ENCODE data around the gene CNTNAP2. TPM values are rescaled to one million over a fixed set of nuclear protein-coding genes. Genes with fewer than 3 reads are reported as not detected.

The CNTNAP2 gene
- total and polyA plus RNA-seq, 9 of the 15 experiments (the other 6 are each of a cell fraction or from before 2014, with no cell fraction given): 0.04 to 0.62 (median 0.09) TPM; not detected in 4

DNA sequence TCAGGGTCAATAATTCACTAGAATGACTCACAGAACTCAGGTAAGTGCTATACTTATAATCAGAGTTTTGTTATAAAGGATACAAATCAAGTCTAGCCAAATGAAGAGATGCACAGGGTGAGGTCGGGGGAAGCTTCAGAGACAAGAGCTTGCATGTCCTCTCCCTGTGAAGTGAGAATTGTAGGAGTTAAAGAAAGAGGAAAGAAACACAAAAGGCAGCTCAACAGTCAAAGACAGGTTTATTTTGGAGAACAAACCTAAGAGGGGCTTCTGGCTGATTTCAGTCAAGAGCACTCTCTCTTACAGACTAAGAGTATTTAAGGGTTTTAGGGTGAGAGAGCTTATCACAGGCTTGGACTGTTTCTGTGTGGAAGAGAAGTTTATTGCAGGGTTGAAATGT is 1873.5 kb downstream of the CNTNAP2 start:
- ChIA-PET POLR2A (no interaction called here), CTCF (ENCODE audit: low intra/inter-chr PET ratio) (no interaction called here)
- WGBS (ENCODE audit: insufficient coverage, low coverage, missing lambda C conversion rate): 0% methylated on average over 1 of the region's 1 CpG
- no TSS peak for BruUV-seq (replicated peaks)
- intact Hi-C loops (cut with micrococcal nuclease): no loop called here
- H3K9me3 ChIP-seq (replicated peaks; ENCODE audit: control insufficient read depth, insufficient read depth, low read depth, low read length): peaks cover 5% of the 10 kb centered on the region
- no peaks in the 10 kb centered on the region for H4K20me1 ChIP-seq (replicated peaks; ENCODE audit: control insufficient read depth, insufficient read depth, low read length)
- no peaks in the 10 kb centered on the region for H3K9me1 ChIP-seq (ENCODE audit: control insufficient read depth, insufficient read depth, low read length)
- H3K27ac ChIP-seq (ENCODE audit: extremely low read depth, low read depth, low read length): no peak overlapping the region
- no peak overlapping the region for H3K4me3 ChIP-seq
- no peaks in the 10 kb centered on the region for H3K4me1 ChIP-seq (replicated peaks in 1 of 2; ENCODE audit: control insufficient read depth in 2 of 2, insufficient read depth in 2 of 2, low read length in 2 of 2)
- no peak overlapping the region for H2AFZ ChIP-seq (ENCODE audit: low read depth, low read length)
- no peak overlapping the region for H3K9ac ChIP-seq (ENCODE audit: insufficient read depth in 1 of 2, low read depth in 2 of 2, low read length in 2 of 2)
- no peaks in the 10 kb centered on the region for H3K27me3 ChIP-seq (ENCODE audit: control insufficient read depth in 2 of 2, insufficient read depth in 2 of 2, low read length in 2 of 2)
- H3K4me2 ChIP-seq (ENCODE audit: insufficient read depth, low read length): no peak overlapping the region
- H3K36me3 ChIP-seq (ENCODE audit: control insufficient read depth, insufficient read depth, low read length): no peaks in the 10 kb centered on the region
- DNase-seq (ENCODE audit: extremely low read depth in 1 of 4, low spot score in 3 of 4) (no peak), FAIRE-seq (no peak), ATAC-seq (no peak)
- in situ Hi-C loops (cut with MboI): no loop called here
- no peaks in the 10 kb centered on the region for H3K79me2 ChIP-seq (ENCODE audit: control insufficient read depth, insufficient read depth, low read length)
- TF ChIP-seq ZNF146 (CRISPR knock-in tag; IDR thresholded peaks at IDR 0.05; ENCODE audit: unreplicated experiment): no peak
- TF ChIP-seq SAFB (IDR thresholded peaks at IDR 0.05; ENCODE audit: borderline replicate concordance, low read depth, low read length): no peak
- TF ChIP-seq HSF4 (CRISPR knock-in tag; IDR thresholded peaks at IDR 0.05; ENCODE audit: borderline replicate concordance): no peak
- TF ChIP-seq, protein P1, sequence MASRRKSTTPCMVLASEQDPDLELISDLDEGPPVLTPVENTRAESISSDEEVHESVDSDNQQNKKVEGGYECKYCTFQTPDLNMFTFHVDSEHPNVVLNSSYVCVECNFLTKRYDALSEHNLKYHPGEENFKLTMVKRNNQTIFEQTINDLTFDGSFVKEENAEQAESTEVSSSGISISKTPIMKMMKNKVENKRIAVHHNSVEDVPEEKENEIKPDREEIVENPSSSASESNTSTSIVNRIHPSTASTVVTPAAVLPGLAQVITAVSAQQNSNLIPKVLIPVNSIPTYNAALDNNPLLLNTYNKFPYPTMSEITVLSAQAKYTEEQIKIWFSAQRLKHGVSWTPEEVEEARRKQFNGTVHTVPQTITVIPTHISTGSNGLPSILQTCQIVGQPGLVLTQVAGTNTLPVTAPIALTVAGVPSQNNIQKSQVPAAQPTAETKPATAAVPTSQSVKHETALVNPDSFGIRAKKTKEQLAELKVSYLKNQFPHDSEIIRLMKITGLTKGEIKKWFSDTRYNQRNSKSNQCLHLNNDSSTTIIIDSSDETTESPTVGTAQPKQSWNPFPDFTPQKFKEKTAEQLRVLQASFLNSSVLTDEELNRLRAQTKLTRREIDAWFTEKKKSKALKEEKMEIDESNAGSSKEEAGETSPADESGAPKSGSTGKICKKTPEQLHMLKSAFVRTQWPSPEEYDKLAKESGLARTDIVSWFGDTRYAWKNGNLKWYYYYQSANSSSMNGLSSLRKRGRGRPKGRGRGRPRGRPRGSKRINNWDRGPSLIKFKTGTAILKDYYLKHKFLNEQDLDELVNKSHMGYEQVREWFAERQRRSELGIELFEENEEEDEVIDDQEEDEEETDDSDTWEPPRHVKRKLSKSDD (conservative IDR thresholded peaks at IDR 0.05; ENCODE audit: low read length): no peak
- no peak for TF ChIP-seq RNF2 (IDR thresholded peaks at IDR 0.05)
- TF ChIP-seq ZNF140 (CRISPR knock-in tag; IDR thresholded peaks at IDR 0.05): no peak
- TF ChIP-seq, protein P2, sequence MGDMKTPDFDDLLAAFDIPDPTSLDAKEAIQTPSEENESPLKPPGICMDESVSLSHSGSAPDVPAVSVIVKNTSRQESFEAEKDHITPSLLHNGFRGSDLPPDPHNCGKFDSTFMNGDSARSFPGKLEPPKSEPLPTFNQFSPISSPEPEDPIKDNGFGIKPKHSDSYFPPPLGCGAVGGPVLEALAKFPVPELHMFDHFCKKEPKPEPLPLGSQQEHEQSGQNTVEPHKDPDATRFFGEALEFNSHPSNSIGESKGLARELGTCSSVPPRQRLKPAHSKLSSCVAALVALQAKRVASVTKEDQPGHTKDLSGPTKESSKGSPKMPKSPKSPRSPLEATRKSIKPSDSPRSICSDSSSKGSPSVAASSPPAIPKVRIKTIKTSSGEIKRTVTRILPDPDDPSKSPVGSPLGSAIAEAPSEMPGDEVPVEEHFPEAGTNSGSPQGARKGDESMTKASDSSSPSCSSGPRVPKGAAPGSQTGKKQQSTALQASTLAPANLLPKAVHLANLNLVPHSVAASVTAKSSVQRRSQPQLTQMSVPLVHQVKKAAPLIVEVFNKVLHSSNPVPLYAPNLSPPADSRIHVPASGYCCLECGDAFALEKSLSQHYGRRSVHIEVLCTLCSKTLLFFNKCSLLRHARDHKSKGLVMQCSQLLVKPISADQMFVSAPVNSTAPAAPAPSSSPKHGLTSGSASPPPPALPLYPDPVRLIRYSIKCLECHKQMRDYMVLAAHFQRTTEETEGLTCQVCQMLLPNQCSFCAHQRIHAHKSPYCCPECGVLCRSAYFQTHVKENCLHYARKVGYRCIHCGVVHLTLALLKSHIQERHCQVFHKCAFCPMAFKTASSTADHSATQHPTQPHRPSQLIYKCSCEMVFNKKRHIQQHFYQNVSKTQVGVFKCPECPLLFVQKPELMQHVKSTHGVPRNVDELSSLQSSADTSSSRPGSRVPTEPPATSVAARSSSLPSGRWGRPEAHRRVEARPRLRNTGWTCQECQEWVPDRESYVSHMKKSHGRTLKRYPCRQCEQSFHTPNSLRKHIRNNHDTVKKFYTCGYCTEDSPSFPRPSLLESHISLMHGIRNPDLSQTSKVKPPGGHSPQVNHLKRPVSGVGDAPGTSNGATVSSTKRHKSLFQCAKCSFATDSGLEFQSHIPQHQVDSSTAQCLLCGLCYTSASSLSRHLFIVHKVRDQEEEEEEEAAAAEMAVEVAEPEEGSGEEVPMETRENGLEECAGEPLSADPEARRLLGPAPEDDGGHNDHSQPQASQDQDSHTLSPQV (IDR thresholded peaks at IDR 0.05): no peak
- TF ChIP-seq, protein P3, sequence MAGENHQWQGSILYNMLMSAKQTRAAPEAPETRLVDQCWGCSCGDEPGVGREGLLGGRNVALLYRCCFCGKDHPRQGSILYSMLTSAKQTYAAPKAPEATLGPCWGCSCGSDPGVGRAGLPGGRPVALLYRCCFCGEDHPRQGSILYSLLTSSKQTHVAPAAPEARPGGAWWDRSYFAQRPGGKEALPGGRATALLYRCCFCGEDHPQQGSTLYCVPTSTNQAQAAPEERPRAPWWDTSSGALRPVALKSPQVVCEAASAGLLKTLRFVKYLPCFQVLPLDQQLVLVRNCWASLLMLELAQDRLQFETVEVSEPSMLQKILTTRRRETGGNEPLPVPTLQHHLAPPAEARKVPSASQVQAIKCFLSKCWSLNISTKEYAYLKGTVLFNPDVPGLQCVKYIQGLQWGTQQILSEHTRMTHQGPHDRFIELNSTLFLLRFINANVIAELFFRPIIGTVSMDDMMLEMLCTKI (IDR thresholded peaks at IDR 0.05; ENCODE audit: partially characterized antibody): no peak
- no peak for TF ChIP-seq TCF7 (IDR thresholded peaks at IDR 0.05; ENCODE audit: borderline replicate concordance)
- no peak for TF ChIP-seq L3MBTL2 (IDR thresholded peaks at IDR 0.05)
- no peak for TF ChIP-seq ZKSCAN3 (CRISPR knock-in tag; IDR thresholded peaks at IDR 0.05)
- TF ChIP-seq BMI1 (IDR thresholded peaks at IDR 0.05; ENCODE audit: low read length): no peak
- TF ChIP-seq, protein P4, sequence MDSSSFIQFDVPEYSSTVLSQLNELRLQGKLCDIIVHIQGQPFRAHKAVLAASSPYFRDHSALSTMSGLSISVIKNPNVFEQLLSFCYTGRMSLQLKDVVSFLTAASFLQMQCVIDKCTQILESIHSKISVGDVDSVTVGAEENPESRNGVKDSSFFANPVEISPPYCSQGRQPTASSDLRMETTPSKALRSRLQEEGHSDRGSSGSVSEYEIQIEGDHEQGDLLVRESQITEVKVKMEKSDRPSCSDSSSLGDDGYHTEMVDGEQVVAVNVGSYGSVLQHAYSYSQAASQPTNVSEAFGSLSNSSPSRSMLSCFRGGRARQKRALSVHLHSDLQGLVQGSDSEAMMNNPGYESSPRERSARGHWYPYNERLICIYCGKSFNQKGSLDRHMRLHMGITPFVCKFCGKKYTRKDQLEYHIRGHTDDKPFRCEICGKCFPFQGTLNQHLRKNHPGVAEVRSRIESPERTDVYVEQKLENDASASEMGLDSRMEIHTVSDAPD (CRISPR knock-in tag; IDR thresholded peaks at IDR 0.05): no peak
- TF ChIP-seq ZNF431 (CRISPR knock-in tag; IDR thresholded peaks at IDR 0.05): no peak
- TF ChIP-seq ZBTB17 (CRISPR knock-in tag; IDR thresholded peaks at IDR 0.05): no peak
- TF ChIP-seq FOXA1 (IDR thresholded peaks at IDR 0.05; ENCODE audit: borderline replicate concordance): no peak
